DMS153 treated with DMSO at 0.1 percent for 48 hours (cell line): ENCODE data around the gene TMC1.
"Not testable (repeated sequence)": the region's sequence is repeated elsewhere in the genome, so short reads cannot be mapped to it uniquely, and the experiment has no call there.

ENCODE experiments used
- DNase-seq: peaks from one replicate; lab custom pipeline; 2025; ENCODE audit not compliant: unreplicated experiment; lab: John Stamatoyannopoulos, UW

The TMC1 gene

DNA sequence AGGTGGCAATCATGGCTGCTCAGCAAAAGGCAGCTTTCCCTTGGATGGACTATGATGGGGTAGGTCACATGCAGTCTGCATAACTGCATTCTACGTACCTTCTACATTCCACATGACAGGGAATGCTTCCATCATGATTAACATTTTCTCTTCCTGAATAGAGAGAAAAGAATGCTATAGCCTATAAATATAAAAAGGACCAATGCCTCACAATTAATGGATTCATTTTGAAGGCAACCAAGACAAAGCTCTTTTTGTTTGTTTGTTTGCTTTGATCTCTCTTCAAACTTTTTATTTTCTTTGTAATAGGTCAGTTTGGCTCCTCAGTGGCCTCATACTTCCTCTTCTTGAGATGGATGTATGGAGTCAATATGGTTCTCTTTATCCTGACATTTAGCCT is 230.1 kb downstream of the TMC1 start:
- DNase-seq, result no peak

DNA sequence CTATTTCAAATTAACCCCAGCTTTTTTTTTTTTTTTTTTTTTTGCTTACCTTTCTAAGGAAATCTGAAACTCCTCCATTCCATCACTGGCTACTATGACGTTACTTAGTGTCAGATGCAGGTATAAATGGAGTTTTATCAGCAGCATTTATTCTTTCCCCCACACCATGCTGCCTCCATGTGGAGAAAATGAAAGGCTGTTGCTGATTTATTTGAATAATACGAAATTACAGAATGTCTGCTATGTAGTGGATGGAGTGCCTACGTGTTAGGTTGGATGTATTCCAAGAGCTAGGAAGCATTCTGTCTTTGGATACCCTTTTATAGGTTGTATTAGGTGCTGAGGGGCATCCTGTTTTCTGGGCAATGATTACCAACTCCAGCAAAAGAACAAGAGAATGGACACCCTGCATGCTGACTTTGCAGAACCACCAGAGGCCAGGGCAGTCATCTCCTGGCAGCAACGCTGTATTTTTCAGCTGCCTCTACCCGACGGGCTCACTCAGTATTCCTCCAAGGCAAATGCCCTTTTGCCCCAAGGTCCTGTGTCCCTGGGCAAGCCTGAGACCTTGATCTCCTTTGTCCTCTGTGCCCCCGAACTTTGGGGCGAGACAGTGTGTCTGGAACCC is 232.0 kb downstream of the TMC1 start:
- no peak for DNase-seq

DNA sequence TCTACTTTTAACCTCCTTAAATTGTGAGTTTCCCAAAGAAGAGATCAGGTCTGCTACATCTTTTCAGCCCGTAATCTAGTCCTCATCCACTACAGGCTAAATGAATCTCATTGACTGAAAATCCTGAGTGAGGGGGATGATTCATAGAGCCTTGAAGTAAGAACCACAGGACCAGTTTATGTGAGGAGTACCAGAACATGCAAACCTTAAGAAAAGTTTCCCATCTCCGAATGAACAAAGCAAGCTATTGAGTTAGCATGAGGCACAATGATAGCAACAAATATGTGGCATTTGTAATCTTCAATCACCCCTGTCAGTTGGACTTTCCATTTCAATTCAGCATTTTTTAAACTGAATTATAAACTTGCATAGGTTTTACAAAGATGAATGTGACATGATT is 234.4 kb downstream of the TMC1 start:
- DNase-seq, result no peak

DNA sequence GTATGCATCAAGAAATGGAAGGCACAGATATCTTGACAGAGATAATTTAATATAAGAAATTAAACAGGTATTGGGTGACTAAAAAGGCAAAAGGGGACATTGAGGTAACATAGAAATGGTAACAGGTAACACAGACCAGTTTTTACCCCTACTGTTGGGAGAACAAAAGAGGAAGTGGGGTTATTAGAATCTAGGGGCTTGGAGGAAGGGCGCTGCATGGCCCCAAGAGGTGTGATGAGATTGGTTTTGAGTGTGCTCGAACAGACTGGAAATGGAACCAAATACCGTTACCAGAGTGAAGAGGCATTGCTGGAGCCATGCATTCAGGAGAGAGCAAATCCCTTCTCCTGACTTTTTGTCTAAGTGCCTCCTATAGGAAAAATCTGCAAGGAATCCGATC is 237.5 kb downstream of the TMC1 start:
- no peak for DNase-seq

- no peak for DNase-seq
These were observed 241.6 kb downstream of the TMC1 start for GRCh38 chr9:72763022-72763421.

DNA sequence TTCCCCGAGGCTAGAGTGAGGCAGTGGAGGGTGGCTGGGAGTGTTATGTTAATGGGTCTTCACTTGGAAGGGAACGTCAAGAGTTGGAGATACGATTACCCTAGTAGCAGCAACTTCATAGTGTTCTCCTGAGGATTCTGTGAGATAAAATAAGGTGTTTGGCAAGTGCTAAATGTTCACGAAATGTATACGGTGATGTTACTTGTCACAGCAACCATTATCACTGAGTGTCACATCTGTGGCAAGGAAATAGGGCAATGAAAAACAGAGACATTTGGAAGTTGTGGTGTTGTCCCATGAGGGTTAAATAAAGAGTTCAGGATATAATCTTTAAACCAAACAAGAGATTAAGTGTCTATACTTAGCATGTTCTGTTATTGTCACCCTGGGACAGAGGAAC is 248.1 kb downstream of the TMC1 start:
- no peak for DNase-seq

- no peak for DNase-seq
These were observed 251.3 kb downstream of the TMC1 start for GRCh38 chr9:72772661-72773060.

GRCh38 chr9:72773570-72773969 is 252.2 kb downstream of the TMC1 start:
- no peak for DNase-seq

GRCh38 chr9:72775570-72775969 is 254.2 kb downstream of the TMC1 start:
- DNase-seq, result no peak

DNA sequence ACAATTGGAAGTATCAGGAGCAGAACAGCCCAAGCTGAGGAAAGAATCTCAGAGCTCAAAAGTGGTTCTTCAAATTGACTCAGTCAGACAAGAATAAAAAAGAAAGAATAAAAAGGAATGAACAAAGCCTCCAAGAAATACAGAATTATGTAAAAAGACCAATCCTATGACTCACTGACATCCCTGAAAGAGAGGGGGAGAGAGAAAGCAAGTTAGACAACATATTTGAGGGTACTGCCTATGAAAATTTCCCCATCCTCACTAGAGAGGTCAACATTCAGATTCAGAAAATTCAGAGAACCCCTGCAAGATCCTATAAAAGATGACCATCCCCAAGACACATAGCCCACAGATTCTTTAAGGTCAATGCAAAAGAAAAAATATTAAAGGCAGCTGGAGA is 258.2 kb downstream of the TMC1 start:
- DNase-seq, result no peak

GRCh38 chr9:72786948-72787347 is 265.5 kb downstream of the TMC1 start:
- no peak for DNase-seq

GRCh38 chr9:72788966-72789735 is 267.7 kb downstream of the TMC1 start:
- no peak for DNase-seq

DNA sequence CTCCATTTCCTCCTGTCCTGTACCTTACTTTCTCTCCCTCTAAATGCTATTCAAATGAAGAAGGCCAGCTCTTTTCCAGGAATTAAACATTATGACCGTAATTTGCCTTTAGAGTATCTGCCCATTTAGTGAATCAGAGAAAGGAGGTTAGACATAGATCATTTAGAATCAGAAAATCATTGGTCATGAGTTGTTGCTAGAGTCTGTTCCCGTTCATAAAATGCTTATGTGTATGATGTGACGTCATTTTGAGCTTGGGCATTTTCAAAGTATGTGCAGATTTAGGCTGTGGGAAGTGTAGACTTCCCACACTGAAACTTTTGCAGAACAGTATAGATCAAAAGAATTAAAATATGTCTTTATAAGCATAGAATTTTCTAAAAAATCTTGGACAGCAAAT is 268.5 kb downstream of the TMC1 start:
- DNase-seq, result no peak

- no peak for DNase-seq
These were observed 269.6 kb downstream of the TMC1 start for GRCh38 chr9:72790989-72791388.

DNA sequence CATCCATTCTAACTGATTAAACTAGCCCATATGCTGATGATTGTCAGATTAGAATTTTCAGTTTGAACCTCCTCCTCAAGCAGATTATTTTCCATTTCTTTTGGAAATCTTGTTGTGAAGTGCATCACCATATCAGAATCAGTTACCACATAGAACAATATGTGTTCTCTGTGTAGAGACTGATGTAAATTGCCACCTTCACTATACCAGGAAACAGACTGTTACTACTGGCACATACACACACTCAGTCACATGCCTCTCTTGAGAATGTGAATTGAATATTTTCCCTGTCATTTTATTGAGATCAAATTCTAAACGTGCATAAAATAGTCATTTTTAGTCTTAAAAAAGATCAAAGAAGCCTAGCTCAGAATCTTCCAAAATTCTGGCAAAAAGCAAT is 270.0 kb downstream of the TMC1 start:
- no peak for DNase-seq

GRCh38 chr9:72794946-72795345 is 273.5 kb downstream of the TMC1 start:
- DNase-seq, result no peak

- DNase-seq, result no peak
These were observed 279.1 kb downstream of the TMC1 start for GRCh38 chr9:72800328-72800994.

GRCh38 chr9:72805238-72805637 is 283.8 kb downstream of the TMC1 start:
- no peak for DNase-seq

DNA sequence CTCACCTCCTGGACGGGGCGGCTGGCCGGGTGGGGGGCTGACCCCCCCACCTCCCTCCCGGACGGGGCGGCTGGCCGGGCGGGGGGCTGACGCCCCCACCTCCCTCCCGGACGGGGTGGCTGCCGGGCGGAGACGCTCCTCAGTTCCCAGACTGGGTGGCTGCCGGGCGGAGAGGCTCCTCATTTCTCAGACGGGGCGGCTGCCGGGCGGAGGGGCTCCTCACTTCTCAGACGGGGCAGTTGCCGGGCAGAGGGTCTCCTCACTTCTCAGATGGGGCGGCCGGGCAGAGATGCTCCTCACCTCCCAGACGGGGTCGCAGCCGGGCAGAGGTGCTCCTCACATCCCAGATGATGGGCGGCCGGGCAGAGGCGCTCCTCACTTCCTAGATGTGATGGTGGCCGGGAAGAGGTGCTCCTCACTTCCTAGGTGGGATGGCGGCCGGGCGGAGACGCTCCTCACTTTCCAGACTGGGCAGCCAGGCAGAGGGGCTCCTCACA is 285.0 kb downstream of the TMC1 start:
- not testable (repeated sequence) for DNase-seq

- no peak for DNase-seq
These were observed 286.5 kb downstream of the TMC1 start for GRCh38 chr9:72807765-72808445.

- no peak for DNase-seq
These were observed 287.0 kb downstream of the TMC1 start for GRCh38 chr9:72808446-72808768.

- no peak for DNase-seq
These were observed 288.2 kb downstream of the TMC1 start for GRCh38 chr9:72809586-72809985.
